GM19035 (cell line): ENCODE data around the gene CACNA2D2.

Source experiments
- ATAC-seq: cut with Tn5 transposase; IDR thresholded peaks from one replicate; pipeline ENCODE4 v1.9.1; 2021; ENCODE audit not compliant: unreplicated experiment

CACNA2D2 gene

GRCh38 chr3:50334339-50335075 lies 168.9 kb downstream of the CACNA2D2 start:
- ATAC-seq, result no peak

- no peak for ATAC-seq
These were observed 169.6 kb downstream of the CACNA2D2 start for GRCh38 chr3:50333744-50334328.

- ATAC-seq, result no peak
These were observed 172.0 kb downstream of the CACNA2D2 start for GRCh38 chr3:50331364-50331907.

- ATAC-seq, result no peak
These were observed 173.1 kb downstream of the CACNA2D2 start for GRCh38 chr3:50330330-50330729.

- ATAC-seq, result peak; percentile 83
These were observed 175.3 kb downstream of the CACNA2D2 start, which contains the start of gene TUSC2 for GRCh38 chr3:50327943-50328691. Gene TUSC2 (minus strand): TSS chr3:50328223. CDS start chr3:50328099, 124 bp downstream.

- no peak for ATAC-seq
These were observed 176.3 kb downstream of the CACNA2D2 start for GRCh38 chr3:50327129-50327528.

GRCh38 chr3:50326182-50326541 lies 177.3 kb downstream of the CACNA2D2 start:
- ATAC-seq, result no peak

- no peak for ATAC-seq
These were observed 177.8 kb downstream of the CACNA2D2 start for GRCh38 chr3:50325497-50326181.

- no peak for ATAC-seq
These were observed 178.3 kb downstream of the CACNA2D2 start for GRCh38 chr3:50325113-50325480.

- no peak for ATAC-seq
These were observed 178.9 kb downstream of the CACNA2D2 start for GRCh38 chr3:50324351-50325112.

- no peak for ATAC-seq
These were observed 179.7 kb downstream of the CACNA2D2 start for GRCh38 chr3:50323614-50324199.

GRCh38 chr3:50323092-50323600 lies 180.3 kb downstream of the CACNA2D2 start:
- no peak for ATAC-seq

GRCh38 chr3:50322386-50323091 lies 180.9 kb downstream of the CACNA2D2 start, which contains the start of gene HYAL2:
Gene HYAL2 (minus strand): TSS chr3:50322745. CDS start chr3:50320489, 2,256 bp downstream.
- ATAC-seq, result no peak

- no peak for ATAC-seq
These were observed 181.4 kb downstream of the CACNA2D2 start for GRCh38 chr3:50322115-50322385.

GRCh38 chr3:50321336-50322114 lies 181.9 kb downstream of the CACNA2D2 start:
- peak; percentile 83 for ATAC-seq

GRCh38 chr3:50320853-50321335 lies 182.5 kb downstream of the CACNA2D2 start:
- peak; percentile 54 for ATAC-seq

- ATAC-seq, result no peak
These were observed 183.4 kb downstream of the CACNA2D2 start for GRCh38 chr3:50319894-50320625.
